HG02973 (cell line): ENCODE results near the gene TTC28.
"Not testable (repeated sequence)": the region's sequence is repeated elsewhere in the genome, so short reads cannot be mapped to it uniquely, and the experiment has no call there.

ENCODE experiments used
- ATAC-seq: cut with Tn5 transposase; IDR thresholded peaks from one replicate; pipeline ENCODE4 v1.9.1; 2021; ENCODE audit warnings: moderate library complexity; ENCODE audit not compliant: unreplicated experiment

TTC28 gene

GRCh38 chr22:28115426-28115825 lies 564.2 kb downstream of the TTC28 start:
- ATAC-seq = no peak

GRCh38 chr22:28112548-28113043 lies 567.0 kb downstream of the TTC28 start:
- no peak for ATAC-seq

- no peak for ATAC-seq
Observed at GRCh38 chr22:28112190-28112544, 567.5 kb downstream of the TTC28 start.

GRCh38 chr22:28111501-28112189 lies 568.0 kb downstream of the TTC28 start:
- ATAC-seq = no peak

GRCh38 chr22:28108851-28109250 lies 570.8 kb downstream of the TTC28 start:
- no peak for ATAC-seq

- no peak for ATAC-seq
Observed at GRCh38 chr22:28106617-28107016, 573.0 kb downstream of the TTC28 start.

GRCh38 chr22:28105988-28106387 lies 573.7 kb downstream of the TTC28 start:
- no peak for ATAC-seq

- ATAC-seq = no peak
Observed at GRCh38 chr22:28105413-28105812, 574.2 kb downstream of the TTC28 start.

- no peak for ATAC-seq
Observed at GRCh38 chr22:28103596-28103995, 576.0 kb downstream of the TTC28 start.

- ATAC-seq = no peak
Observed at GRCh38 chr22:28102151-28102812, 577.4 kb downstream of the TTC28 start.

GRCh38 chr22:28097627-28098026 lies 582.0 kb downstream of the TTC28 start:
- no peak for ATAC-seq

- no peak for ATAC-seq
Observed at GRCh38 chr22:28096161-28096560, 583.5 kb downstream of the TTC28 start.

- no peak for ATAC-seq
Observed at GRCh38 chr22:28095316-28096095, 584.1 kb downstream of the TTC28 start.

GRCh38 chr22:28094771-28095170 lies 584.9 kb downstream of the TTC28 start:
- ATAC-seq = no peak

GRCh38 chr22:28093711-28094110 lies 585.9 kb downstream of the TTC28 start:
- ATAC-seq = no peak

GRCh38 chr22:28091486-28091885 lies 588.2 kb downstream of the TTC28 start:
- no peak for ATAC-seq

GRCh38 chr22:28089541-28089940 lies 590.1 kb downstream of the TTC28 start:
- not testable (repeated sequence) for ATAC-seq

- ATAC-seq = no peak
Observed at GRCh38 chr22:28077166-28077565, 602.5 kb downstream of the TTC28 start.

GRCh38 chr22:28075358-28075981 lies 604.2 kb downstream of the TTC28 start:
- no peak for ATAC-seq

- ATAC-seq = no peak
Observed at GRCh38 chr22:28074526-28074925, 605.1 kb downstream of the TTC28 start.

GRCh38 chr22:28072066-28072465 lies 607.6 kb downstream of the TTC28 start:
- ATAC-seq = no peak
